ENCODE measurements around the gene RTP1.
"Not testable (repeated sequence)": the region's sequence is repeated elsewhere in the genome, so short reads cannot be mapped to it uniquely, and the experiment has no call there.

RTP1 gene, protein sequence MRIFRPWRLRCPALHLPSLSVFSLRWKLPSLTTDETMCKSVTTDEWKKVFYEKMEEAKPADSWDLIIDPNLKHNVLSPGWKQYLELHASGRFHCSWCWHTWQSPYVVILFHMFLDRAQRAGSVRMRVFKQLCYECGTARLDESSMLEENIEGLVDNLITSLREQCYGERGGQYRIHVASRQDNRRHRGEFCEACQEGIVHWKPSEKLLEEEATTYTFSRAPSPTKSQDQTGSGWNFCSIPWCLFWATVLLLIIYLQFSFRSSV

DNA sequence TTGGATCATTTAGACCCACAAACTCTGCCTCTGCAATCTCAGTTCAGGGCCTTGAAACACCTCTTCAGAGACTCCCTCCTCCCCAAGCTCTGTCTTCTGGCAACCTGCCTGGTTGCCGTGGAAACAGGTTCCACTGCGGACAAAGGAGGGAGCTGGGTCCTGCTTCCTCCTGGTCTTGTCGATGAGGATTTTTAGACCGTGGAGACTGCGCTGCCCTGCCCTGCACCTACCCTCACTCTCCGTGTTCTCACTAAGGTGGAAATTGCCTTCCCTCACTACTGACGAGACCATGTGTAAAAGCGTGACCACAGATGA is at the start of gene RTP1:
Gene RTP1 (plus strand): TSS at position 152 of the 315 bp plus-strand sequence. CDS start 30 bp downstream, at position 182.
- Mint-ChIP-seq H3K4me1 (ENCODE audit: low read depth) (no peaks in the 10 kb centered on the region), H3K9me3 (no peaks in the 10 kb centered on the region), H3K4me3 (no peak within 1 kb of the TSS), H3K36me3 (ENCODE audit: low read depth) (no peaks in the 10 kb centered on the region), H3K27me3 (peaks cover 46% of the 10 kb centered on the region), H3K27ac (no peak within 1 kb of the TSS)
- intact Hi-C loops (cut with micrococcal nuclease), result no loop called here

DNA sequence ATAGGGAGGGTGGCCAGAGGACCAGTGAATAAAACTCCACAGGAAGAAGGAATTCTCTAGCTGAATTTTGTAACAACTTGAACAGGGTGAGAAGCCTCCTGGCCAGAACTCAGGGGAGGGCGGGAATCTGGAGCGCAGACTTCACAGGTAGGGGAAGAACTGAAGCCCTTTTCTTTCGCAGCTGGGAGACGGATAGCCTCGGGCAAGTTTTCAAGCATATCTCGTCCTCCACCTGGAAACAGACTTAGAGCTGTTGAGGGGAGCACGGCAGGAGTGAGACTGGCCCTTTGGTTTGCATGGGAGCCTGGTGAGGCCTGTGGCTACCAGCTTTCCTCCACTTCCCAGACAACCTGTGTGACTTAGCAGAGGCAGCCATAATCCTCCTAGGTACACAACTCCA is 47.1 kb upstream of the RTP1 start:
- H3K4me3 Mint-ChIP-seq, result no peak overlapping the region
- no peaks in the 10 kb centered on the region for H3K36me3 Mint-ChIP-seq (ENCODE audit: low read depth)
- no peak overlapping the region for H3K27ac Mint-ChIP-seq
- intact Hi-C loops (cut with micrococcal nuclease), result loop anchor here (5.0 kb wide), 1 partner anchor 303 kb away; no protein-coding TSS in a partner anchor
- peaks cover 9% of the 10 kb centered on the region for H3K9me3 Mint-ChIP-seq
- H3K4me1 Mint-ChIP-seq (ENCODE audit: low read depth), result no peaks in the 10 kb centered on the region
- peaks cover 6% of the 10 kb centered on the region for H3K27me3 Mint-ChIP-seq

DNA sequence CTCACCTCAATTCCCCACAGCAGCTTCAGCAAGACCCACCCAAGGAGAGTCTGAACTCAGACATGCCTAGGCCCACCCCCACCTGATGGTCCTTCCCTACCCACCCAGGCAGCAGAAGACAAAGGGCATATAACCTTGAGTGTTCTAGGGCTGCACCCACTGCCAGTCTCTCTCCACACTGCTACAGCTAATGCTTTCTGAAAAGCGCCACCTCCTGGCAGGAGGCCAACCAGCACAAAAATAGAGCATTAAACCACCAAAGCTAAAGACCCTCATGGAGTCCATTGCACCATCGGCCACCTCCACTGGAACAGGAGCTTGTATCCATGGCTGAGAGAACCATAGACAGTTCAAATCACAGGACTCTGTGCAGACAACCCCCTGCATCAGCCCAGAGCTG is 46.7 kb upstream of the RTP1 start:
- intact Hi-C loops (cut with micrococcal nuclease), result loop anchor here (5.0 kb wide), 1 partner anchor 303 kb away; no protein-coding TSS in a partner anchor
- H3K36me3 Mint-ChIP-seq (ENCODE audit: low read depth), result no peaks in the 10 kb centered on the region
- no peak overlapping the region for H3K27ac Mint-ChIP-seq
- H3K9me3 Mint-ChIP-seq, result peaks cover 6% of the 10 kb centered on the region
- no peaks in the 10 kb centered on the region for H3K4me1 Mint-ChIP-seq (ENCODE audit: low read depth)
- no peak overlapping the region for H3K4me3 Mint-ChIP-seq
- peaks cover 7% of the 10 kb centered on the region for H3K27me3 Mint-ChIP-seq

DNA sequence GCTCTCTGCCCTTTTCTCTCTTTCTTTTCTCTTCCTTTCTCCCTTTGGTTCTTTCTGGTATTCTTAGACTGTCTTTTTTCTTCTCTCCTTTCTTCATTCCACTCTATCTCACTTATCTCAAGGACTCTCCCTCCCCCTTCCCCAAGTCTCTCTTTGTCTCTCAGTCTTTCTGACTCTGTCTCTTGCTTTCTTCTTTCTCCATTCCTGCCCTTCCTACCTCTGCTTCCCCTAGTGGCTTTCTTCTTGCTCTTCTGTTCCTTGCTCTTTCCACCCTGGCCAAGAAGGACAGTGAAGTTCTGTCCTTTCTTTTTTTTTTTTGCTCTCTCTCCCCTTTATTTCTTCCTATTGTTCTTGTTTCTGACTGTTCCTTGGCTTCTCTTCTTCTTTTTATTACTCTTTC is 35.7 kb upstream of the RTP1 start:
- no peak overlapping the region for H3K4me3 Mint-ChIP-seq
- no peaks in the 10 kb centered on the region for H3K36me3 Mint-ChIP-seq (ENCODE audit: low read depth)
- H3K4me1 Mint-ChIP-seq (ENCODE audit: low read depth), result peaks cover 6% of the 10 kb centered on the region
- intact Hi-C loops (cut with micrococcal nuclease), result loop anchor here (10.0 kb wide), 1 partner anchor 547 kb away; the partner anchor contains the start of gene AHSG
- H3K27me3 Mint-ChIP-seq, result peaks cover 12% of the 10 kb centered on the region
- no peak overlapping the region for H3K27ac Mint-ChIP-seq
- peaks cover 12% of the 10 kb centered on the region for H3K9me3 Mint-ChIP-seq

DNA sequence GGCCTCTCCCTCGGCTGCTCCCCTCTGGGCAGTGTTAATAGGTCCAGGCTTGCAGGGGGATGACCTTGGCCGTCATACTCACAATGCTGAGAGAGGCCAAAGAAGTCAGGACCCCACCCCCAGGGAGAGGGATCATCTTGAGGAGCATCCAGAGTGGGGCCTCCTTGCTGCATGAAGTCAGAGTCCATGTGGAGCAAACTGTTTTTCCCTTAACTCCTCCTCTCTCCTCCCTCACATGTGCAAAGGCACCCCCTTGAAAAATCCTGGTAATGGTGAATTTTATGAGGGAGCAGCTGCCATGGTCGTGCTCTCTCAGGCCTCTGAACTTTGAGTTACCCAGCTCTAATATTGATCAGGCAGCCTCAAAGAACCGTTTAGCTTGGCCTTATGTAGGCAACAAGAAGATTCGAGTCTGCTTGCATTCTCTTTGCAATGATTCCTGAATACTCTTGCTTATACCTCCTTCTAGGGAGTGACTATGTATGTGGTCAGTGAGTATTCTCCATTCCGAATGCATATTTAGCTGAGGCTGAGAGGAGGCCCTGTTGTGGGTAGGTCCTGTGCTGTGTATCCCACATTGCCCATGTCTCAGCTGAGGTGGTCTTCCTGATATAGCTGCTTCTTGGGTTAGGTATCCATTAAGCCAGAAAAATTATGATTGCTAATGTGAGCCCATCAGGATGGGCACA is 34.9 kb upstream of the RTP1 start:
- H3K4me3 Mint-ChIP-seq, result no peak overlapping the region
- H3K36me3 Mint-ChIP-seq (ENCODE audit: low read depth), result no peaks in the 10 kb centered on the region
- H3K9me3 Mint-ChIP-seq, result peaks cover 10% of the 10 kb centered on the region
- intact Hi-C loops (cut with micrococcal nuclease), result loop anchor here (10.0 kb wide), 1 partner anchor 548 kb away; the partner anchor contains the start of gene AHSG
- peaks cover 6% of the 10 kb centered on the region for H3K4me1 Mint-ChIP-seq (ENCODE audit: low read depth)
- peaks cover 14% of the 10 kb centered on the region for H3K27me3 Mint-ChIP-seq
- no peak overlapping the region for H3K27ac Mint-ChIP-seq

DNA sequence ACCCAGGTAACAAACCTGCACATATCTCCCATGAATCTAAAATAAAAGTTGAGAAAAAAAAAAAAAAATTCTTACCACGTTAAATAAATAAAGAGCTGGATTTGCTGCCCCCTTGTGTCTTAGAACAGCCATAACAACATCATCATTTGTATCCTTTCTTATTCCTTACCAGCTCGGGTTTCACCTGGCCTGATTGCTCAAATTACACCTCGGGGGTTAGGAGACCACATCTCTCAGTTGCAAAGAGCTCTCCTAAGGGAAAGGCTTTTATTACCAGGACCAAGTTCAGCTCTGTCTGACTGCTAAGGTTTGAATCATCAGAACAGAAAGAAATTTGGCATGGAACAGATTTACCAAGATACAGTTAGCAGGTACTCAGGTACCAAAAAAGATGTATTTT is 32.1 kb upstream of the RTP1 start:
- Mint-ChIP-seq H3K4me3 (no peak overlapping the region), H3K27me3 (peaks cover 13% of the 10 kb centered on the region), H3K4me1 (ENCODE audit: low read depth) (peaks cover 6% of the 10 kb centered on the region), H3K27ac (no peak overlapping the region), H3K36me3 (ENCODE audit: low read depth) (no peaks in the 10 kb centered on the region), H3K9me3 (no peaks in the 10 kb centered on the region)
- intact Hi-C loops (cut with micrococcal nuclease), result loop anchor here (1.0 to 10.0 kb wide), 3 partner anchors 52 to 550 kb away; partner anchors contain the start of gene AHSG

DNA sequence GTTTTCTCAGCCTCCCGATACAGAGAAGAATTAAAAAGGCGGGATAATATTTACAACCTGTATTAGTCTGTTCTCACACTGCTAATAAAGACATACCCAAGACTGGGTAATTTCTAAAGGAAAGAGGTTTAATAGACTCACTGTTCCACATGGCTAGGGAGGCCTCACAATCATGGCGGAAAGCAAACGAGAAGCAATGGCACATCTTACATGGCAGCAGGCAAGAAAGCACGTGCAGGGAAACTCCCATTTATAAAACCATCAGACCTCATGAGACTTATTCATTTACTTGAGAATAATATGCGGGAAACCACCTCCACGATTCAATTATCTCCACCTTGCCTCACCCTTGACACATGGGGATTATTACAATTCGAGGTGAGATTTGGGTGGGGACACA is 30.5 kb upstream of the RTP1 start:
- Mint-ChIP-seq H3K36me3 (ENCODE audit: low read depth) (no peaks in the 10 kb centered on the region), H3K4me1 (ENCODE audit: low read depth) (peaks cover under 1% of the 10 kb centered on the region), H3K9me3 (no peaks in the 10 kb centered on the region), H3K4me3 (no peak overlapping the region), H3K27me3 (peaks cover 9% of the 10 kb centered on the region), H3K27ac (no peak overlapping the region)
- intact Hi-C loops (cut with micrococcal nuclease), result loop anchor here (5.0 to 10.0 kb wide), 2 partner anchors 319 to 552 kb away; partner anchors contain the start of gene AHSG

DNA sequence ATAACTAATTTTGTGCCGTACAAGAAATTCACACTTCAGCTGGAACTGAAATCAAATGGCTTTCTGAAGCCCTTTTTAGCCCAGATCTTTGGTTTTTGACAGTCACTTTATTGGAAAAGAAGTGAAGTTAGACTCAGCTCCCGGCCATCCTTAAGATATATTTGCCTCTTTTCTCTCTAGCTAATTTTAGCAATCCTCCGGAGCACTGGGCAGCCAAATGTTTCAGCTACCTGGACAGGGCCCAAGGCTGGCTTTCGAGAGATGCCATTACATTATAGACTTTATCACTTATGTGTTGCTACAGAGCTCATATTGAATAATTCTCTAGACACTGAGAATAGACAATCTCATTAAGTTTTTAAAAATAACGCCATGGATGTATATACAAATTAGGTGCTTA is 29.5 kb upstream of the RTP1 start:
- H3K4me1 Mint-ChIP-seq (ENCODE audit: low read depth), result no peaks in the 10 kb centered on the region
- peaks cover 9% of the 10 kb centered on the region for H3K27me3 Mint-ChIP-seq
- H3K9me3 Mint-ChIP-seq, result no peaks in the 10 kb centered on the region
- intact Hi-C loops (cut with micrococcal nuclease), result loop anchor here (5.0 to 10.0 kb wide), 2 partner anchors 320 to 553 kb away; partner anchors contain the start of gene AHSG
- H3K4me3 Mint-ChIP-seq, result no peak overlapping the region
- no peak overlapping the region for H3K27ac Mint-ChIP-seq
- no peaks in the 10 kb centered on the region for H3K36me3 Mint-ChIP-seq (ENCODE audit: low read depth)

DNA sequence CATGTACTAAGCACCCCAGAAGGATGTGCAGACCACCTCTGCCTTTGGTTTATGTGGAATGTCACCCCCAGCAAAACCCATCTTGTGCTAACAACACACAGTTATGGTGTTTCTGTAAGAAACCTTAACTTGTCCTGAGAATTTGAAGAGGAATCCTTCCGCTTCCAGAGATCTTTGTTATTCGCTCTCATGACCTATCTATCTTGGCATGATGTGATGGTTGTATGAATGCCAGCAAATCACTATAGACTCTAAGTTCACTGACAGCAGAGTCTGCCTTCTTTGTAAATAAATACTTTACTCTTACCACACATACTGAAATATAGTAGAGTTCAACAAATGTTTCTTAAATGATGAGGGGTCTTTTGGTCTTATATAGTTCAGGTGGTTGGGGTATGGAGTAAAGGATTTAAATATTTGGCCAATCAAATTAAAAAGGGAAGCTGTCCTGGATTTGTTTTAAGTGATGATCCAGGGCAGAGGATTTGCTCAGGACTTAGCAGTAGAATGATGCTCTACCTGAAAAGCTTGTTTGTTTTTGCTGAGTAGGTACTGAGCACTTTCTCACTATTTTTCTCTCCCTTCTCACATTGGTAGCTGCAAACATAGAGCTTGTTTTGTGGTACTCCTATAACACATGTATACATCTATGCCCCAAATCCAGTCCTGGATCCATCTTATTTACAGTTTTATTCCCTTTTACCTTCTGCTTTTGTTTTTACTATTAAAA is 27.9 kb upstream of the RTP1 start:
- Mint-ChIP-seq H3K27me3 (peaks cover 14% of the 10 kb centered on the region), H3K9me3 (no peaks in the 10 kb centered on the region), H3K4me3 (no peak overlapping the region), H3K27ac (no peak overlapping the region), H3K4me1 (ENCODE audit: low read depth) (no peaks in the 10 kb centered on the region), H3K36me3 (ENCODE audit: low read depth) (no peaks in the 10 kb centered on the region)
- intact Hi-C loops (cut with micrococcal nuclease), result loop anchor here (5.0 to 10.0 kb wide), 2 partner anchors 322 to 555 kb away; partner anchors contain the start of gene AHSG

DNA sequence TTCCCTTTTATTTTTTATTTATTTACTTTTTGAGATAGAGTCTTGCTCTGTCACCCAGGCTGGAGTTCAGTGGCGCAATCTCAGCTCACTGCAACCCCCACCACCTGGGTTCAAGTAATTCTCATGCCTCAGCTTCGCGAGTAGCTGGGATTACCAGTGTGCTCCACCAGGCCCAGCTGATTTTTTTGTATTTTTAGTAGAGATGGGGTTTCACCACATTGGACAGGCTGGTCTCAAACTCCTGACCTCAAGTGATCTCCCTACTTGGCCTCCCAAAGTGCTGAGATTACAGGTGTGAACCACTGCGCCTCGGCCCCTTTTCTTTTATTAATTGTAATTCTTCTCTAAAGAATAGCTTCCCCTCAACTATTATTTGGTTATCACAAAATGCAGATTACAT is 26.4 kb upstream of the RTP1 start:
- H3K27ac Mint-ChIP-seq; intact Hi-C loops (cut with micrococcal nuclease); H3K9me3 Mint-ChIP-seq; H3K4me1 Mint-ChIP-seq (ENCODE audit: low read depth); H3K4me3 Mint-ChIP-seq; H3K36me3 Mint-ChIP-seq (ENCODE audit: low read depth): not testable (repeated sequence)
- peaks cover 13% of the 10 kb centered on the region for H3K27me3 Mint-ChIP-seq

DNA sequence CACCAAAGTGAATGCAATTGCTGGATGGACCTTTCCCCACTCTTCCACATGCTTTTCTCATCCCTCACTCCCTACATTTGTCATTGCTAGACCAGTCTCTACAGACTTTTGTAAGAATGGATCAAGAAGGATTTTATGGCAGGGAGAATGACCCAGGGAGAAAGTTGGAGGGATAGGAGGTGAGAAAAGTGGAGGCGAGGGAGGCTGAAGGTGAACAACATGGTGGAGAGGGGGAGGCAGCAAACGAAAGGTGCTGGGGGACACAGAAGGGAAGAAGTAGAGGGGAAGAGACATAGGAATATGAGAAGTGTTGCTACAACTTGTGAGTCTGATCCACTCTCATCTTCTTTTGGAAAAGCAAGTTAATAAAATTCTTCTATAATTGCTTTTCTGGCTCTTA is 24.4 kb upstream of the RTP1 start:
- Mint-ChIP-seq H3K9me3 (no peaks in the 10 kb centered on the region), H3K27ac (no peak overlapping the region), H3K27me3 (peaks cover 12% of the 10 kb centered on the region), H3K36me3 (ENCODE audit: low read depth) (no peaks in the 10 kb centered on the region), H3K4me3 (no peak overlapping the region), H3K4me1 (ENCODE audit: low read depth) (no peaks in the 10 kb centered on the region)
- intact Hi-C loops (cut with micrococcal nuclease), result no loop called here

DNA sequence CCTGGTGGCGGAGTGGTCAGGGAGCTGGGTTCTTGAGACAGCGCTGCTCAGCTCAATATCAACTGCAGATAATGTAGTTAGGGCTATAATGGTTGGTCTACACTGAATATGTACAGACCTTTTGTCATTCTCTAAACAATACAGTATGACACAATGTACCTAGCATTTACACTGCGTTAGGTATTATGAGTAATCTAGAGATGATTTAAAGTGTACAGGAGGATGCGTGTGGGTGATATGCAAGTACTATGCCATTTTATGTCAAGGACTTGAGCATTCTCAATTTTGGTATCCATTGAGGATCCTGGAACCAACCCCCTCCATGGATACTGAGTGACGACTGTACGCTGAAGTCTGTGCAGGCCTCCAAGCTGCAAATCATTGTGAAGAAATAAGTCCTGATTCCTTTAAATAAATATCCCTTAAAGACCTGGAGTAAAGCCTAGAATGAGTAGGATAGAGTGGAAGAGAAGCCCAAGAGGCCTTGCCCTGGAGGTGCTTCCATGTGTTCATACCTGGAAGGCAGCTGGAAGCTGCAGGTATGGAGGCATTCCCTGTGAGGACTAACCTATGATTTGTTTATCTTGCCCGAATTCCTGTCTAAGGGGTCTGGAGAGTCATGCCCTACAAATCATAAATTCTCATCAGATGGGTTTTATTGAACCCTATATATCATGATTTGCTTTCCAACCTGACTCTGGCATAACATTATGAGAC is 15.7 kb upstream of the RTP1 start:
- no peak overlapping the region for H3K27ac Mint-ChIP-seq
- no peaks in the 10 kb centered on the region for H3K36me3 Mint-ChIP-seq (ENCODE audit: low read depth)
- peaks cover 10% of the 10 kb centered on the region for H3K4me1 Mint-ChIP-seq (ENCODE audit: low read depth)
- no peak overlapping the region for H3K4me3 Mint-ChIP-seq
- peaks cover 40% of the 10 kb centered on the region for H3K27me3 Mint-ChIP-seq
- no peaks in the 10 kb centered on the region for H3K9me3 Mint-ChIP-seq
- intact Hi-C loops (cut with micrococcal nuclease), result no loop called here

DNA sequence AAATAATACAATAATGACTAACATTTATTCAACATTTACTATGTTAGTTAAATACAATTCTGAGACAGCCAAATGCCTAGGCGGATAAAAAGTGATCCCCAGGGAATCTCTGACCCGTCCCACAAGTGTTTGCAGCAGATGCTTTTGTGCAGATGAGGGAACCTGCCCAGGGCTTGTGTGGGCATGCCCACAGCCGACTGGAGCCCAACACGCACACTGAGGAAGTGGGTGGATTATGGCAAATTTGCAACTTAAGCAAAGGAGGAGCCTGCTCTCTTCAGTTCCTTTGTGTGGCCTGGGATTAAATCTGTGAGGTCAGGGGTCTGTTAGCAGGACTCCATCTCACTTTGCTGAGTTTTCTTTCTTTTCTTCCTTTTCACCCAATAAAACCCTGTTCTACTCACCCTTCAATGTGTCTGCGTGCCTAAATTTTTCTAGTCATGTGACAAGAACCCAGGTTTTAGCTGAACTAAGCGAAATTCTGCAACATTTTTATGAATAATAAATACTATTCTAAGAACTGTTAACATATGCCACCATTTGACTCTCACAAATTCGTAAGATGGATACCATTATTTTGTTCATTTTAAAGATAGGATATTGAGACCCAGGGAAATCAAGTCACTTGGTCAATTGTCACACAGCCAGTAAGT is 13.9 kb upstream of the RTP1 start:
- Mint-ChIP-seq H3K4me3 (no peak overlapping the region), H3K27ac (no peak overlapping the region), H3K9me3 (no peaks in the 10 kb centered on the region), H3K4me1 (ENCODE audit: low read depth) (peaks cover 10% of the 10 kb centered on the region), H3K27me3 (peaks cover 56% of the 10 kb centered on the region), H3K36me3 (ENCODE audit: low read depth) (no peaks in the 10 kb centered on the region)
- intact Hi-C loops (cut with micrococcal nuclease), result no loop called here
